ENCODE measurements around the gene TSPAN9.

The TSPAN9 gene

DNA sequence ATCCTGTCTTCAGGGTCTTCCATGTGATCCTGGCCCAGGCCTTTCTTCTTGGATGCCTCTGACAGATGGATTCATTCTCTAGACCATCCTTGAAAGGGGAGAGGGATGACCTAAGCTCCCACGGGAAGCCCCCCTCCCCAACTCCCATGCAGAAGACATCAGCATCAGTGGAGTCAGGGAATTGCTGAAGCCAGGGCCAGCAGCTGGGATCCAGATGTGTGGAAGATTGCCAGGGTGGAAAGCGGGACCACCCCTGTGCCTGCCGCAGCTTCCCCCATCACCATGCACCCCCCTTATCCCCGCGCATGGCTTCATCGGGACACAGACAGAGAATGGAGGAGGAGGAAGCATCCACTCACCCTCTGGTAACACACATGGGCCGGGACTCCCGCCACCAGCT, 230.2 kb downstream of the TSPAN9 start:
- DNase-seq = no peak

DNA sequence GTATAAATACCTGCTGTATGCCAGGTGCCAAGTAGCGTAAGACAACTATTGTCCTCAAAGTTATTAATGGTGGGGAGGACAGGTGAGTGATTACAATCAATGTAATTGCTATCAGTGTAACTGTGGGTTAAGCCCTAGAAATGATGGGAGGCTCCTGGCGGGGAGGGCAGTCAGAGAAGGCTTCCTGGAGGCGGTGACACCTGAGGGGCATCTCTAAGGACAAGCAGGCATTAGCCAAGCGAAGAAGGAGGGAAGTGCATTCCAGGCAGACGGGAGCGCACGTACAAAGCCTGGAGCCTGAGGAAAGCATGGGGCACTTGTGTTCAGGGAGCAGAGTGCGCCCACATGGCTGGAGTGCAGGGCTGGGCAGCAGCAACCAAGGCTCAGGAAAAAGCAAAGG, 230.9 kb downstream of the TSPAN9 start:
- DNase-seq = no peak

DNA sequence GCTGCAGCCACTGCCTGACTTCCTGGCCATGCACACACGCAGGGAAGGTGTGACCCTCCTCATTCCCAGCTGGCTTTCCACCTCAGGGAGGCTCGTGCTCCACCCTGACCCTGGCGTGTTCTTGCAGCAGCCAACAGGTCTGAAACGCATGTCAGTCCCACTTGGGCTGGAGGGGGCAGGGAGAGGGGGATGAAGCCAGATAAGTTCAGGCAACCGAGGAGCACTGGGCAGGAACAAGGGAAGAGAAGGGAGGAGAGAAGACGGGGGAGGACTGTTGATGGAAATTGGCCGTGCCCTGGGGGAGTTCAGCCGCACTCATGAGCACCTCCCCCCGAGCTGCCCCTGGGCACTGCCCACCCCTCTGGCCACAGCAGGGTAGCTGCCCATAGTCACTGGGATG, 231.4 kb downstream of the TSPAN9 start:
- no peak for DNase-seq

DNA sequence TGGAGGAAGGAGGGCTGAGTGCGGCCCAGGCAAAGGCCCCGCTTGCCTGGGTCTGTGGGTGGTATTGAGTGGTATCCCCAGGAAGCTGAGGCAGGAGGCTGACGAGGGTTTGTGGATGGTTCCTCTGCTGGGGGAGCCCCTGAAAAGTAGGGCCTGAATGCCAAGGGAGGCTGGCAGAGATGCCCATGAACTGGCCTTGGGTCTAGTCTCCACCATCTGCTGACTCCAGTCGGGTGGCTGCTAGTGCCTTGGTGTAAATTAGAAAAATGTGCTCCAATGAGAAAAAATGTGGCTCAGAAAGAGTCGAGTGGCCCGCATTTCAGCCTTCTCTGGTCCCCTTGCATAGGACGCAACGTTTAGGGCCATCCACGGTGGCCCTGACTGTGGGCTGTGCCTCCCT, 232.6 kb downstream of the TSPAN9 start:
- no peak for DNase-seq

DNA sequence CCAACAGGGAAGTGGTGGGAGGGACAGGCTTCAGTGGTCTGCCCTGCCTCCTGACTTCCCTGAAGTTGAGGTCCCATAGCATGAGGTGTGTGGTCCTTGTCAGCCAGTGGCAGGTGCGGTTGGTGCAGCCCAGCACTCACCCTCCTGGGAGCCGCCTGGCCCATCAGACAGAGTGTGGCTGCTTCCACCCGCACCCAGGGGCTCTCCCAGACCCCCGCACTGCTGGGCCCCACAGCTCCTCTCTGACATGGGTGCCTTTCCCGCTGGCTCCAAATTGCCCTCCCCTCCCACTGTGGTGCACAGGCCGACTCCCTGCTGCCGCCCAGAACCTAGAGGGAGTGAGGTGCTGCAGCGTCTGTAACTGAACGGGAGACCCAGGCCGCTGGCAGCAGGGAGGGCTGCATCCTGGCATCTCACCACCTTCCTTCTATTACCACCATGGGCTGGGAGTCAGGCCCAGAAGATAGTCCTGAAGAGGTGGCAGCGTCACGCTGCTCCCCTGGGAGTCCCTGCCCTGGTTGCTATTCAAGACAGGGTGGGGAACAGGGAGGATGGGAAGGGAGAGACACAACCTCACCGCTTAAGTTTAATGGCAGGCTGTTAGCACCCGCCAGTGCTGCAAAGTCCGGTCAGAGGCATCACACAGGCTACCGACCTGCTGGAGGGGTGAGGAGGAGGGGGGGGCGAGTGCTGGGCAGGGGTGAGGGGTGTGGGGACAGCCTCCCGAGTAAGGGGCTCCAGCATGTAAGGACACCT, 233.3 kb downstream of the TSPAN9 start:
- peak; percentile 54 for DNase-seq

DNA sequence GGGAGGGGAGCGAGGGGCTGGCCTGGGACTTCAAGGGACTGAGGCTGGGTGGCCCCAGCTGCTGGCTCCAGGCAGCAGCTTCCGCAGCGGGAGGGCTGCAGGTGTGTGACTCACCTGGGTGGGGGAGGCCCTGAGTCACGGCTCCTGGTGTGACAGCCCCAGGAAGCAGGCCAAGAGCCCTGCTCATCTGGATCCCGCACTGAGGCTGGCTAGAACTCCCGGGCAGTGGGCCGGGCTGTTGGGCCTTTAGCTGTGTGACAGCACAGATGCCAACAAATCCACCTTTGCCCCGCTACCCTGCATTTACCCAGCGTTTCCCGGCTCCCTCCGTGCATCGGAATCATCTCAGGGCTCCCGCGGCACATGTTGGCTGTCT, 233.8 kb downstream of the TSPAN9 start:
- DNase-seq = peak; percentile 74

DNA sequence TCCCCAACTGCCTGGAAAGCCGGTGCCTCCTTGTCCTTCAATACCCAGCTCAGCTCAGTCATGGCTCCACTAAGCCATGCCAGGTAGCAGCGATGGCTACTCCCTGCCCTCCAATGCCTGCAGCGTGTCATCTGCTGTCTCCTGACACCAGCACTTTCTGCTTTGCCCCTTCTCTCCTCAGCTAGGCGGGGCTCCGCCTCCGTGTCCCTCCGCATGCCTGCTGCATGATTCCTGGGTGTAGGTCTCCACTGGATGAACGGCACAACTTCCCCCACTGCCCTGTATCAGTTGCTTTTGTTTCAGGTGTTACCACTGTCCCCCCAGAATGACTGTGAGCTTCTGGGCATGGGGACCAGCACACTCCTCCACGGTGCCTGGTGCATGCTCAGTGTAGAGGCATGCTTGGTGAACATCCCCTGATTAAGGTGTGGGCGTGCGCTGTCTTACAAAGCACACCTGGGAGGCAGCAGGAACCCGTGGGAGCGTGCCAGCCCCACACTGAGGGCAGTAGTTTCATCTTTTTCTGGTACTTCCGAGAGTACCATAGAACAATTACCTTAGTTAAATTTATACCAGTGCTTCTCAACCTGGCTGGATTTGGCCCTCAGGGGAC, 234.4 kb downstream of the TSPAN9 start:
- no peak for DNase-seq

DNA sequence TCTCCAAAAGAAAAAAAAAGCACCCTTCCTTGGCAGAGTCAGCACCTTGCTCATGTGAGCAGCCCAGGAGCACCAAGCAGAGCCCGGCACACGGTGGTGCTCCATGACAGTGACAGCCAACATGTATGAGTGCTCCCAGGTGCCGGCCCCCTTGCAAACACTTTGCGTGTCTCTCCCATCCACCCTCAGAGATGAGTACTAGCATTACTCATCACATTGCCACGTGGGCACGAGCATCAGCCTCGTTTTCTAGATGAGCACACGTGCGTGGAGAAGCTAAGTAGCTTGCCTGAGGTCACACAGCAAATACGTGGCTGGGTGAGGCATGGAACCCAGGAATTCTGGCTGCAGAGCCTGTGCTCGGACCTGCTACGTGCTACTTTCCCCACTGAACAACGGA, 235.9 kb downstream of the TSPAN9 start:
- no peak for DNase-seq

DNA sequence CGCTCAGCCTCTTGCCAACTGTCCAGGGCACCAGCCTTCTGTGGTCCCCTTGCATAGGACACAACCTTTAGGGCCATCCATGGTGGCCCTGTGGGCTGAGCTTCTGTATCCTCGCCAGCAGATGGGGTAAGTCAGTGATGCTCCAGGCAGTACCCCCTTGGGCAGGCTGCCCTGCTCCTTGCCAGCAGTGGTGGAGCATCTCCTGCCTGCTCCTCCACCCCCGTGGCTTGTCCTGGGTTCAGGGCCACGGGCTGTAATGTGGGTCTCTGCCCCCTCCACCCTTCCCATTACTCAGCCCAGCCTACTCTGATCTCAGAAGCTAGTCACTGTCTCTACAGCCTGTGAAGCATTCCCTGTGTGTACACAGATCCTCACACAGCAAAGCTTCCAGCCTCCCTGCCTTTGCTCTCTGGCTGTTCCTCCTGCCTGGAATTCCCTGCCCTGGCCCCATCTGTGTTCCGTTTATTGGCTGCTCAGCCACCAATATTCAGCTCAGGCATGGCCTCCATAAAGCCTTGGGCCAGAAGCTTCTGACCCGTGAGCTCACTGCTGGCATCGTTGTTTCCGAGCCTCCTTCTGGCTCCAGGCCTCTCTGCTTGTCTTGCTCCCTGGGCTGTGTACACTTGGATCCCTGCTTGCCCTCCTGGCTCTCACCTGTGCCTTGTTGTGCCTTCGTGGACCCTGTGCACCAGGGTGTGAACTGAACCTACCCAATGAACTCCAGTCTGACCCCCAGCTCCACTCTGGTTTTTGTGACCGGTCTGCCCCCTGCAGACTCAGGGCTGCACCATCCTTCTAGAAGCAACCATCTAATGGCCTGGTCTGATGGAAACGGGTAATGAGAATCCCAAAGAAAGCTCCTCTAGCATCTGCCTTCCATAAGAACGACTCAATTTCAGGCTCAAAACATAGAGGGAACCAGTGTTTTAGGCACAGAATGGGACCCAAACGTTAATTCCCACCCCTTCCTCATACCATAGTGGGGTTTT, 236.8 kb downstream of the TSPAN9 start:
- peak; percentile 57 for DNase-seq

DNA sequence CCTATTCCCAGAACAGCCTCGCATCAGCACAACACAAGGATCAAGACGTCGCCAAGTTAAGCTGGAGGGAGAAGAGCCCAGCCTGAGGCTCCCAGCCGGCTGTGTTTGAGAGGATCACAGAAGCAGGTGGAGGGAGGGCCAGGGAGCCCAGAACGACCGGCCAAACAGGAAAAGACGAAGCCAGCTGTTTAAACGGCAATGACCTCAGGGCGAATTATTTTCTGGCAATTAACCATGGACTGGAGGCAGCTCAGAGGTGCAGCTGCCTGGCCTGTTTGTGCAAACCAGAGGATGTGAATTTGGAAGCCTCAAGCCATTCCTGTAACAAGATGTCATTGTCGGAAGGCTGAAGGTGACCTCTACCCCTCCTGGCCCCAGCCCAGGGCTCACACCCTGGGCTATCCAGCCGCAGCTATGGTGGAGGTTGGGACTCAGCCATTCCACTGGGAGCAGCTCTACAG, 238.1 kb downstream of the TSPAN9 start:
- peak; percentile 90 for DNase-seq

DNA sequence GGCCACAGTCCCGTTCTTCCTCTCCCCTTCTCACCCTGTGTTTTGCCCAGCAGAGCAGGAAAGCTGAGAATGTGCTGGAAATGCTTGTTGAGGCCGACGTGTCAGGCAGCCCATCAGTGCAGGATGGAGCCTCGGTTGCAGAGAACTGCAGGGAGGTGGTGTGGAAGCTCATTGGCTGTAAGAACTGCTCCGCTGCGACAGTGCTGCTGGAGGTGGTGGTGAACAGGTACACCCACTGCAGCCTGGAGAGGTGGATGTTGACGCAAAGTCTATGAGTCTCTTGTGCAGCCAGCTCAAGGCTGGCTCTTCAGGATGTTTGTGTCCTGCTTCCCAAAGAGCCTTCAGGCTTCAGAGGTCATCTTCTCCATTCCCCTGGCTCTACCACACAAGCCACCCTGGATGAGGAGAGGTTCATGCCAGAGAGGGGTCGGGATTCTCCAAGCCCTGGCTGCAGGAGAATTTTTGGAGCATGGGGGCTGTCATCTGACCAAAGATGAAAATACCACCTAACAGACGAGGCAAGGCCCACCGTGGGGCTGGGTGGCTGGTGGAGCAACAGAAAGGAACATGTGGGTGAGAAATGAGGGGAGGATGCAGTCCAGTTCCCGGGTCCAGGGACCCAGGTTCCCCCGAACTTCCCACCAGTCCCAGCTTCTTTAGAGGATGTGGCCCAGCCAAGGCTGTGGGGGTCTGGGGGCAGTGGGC, 239.7 kb downstream of the TSPAN9 start:
- no peak for DNase-seq

DNA sequence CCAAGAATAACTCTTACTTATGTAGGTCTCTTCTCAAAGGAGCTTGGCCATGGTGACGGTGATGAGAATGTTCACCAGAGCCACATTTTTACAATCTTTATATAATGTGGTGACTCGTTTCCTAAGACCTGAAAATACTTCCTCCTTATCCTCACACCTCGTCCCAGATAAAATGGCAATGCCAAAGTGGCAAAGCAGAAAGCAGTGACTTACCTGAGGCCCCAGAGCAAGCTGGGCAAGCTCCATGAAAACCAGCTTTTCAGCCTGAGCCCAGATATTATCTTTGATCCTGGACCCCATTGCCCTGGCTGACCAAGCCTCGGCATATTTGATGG, 240.3 kb downstream of the TSPAN9 start:
- no peak for DNase-seq

DNA sequence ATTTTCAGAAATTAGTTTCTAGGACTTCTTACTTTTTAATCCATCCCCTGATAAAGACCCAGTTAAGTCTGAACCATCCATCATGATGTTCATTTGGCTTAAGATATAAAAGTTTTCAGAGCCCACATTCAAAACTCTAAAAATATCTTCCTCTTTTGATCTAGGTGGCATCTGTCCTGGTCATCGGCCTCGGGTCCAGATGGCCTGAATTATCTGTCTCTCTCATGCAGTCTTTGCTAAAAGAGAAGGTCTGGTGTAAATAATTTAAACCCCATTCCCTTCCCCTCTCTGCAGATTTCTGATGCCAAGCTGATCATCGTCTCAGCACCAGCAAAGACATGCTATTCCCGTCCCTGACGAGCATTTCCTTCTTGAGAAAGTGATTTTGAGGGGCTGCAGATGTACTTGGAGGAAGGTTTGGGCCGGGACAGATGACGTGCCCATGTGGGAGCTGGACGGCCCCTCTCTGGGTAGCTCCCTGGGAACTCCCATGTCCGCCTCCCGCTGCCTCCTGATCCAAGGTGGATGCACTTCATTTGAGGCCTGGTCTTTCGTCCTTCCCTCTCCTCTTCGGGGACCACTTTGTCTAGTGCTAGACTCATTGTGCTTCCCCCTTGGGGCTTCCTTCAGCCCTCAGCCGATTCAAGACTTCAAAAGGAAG, 240.8 kb downstream of the TSPAN9 start:
- no peak for DNase-seq

DNA sequence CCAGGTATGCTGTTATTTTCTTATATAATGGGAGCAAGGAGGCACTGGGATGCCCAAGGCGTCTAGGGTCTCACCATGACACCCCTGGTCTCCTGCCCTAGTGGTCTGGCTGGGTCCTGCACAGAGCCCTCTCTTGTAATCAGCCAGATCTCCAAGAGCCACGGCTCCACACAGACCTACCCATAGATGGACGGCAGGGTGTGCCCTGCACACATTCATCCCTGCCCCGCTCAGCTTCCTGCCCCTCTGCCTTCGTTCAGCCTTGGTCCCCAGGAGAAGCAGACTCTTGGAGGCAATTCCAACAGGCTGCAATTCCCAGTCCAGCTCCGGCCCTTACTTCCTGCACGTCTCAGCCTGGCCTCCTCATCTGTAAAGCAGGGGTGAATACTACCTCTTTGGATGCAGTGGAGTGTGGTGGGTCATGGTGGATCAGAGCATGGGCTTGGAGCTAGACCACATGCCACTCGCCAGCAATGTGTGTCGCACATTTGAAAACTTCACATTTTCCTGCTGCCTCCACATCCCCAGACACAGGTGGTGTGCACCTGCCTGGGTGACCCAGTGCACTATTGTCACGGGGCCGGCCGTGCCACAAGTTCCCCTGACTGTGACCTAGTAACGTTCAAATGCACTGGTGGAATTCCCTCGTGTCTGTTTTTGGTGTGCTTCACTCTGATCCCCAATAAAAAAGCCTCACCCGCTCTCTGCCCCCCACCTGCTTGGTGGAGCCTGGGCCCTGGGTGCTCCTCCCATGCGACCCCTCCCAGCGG, 242.7 kb downstream of the TSPAN9 start:
- DNase-seq = no peak

DNA sequence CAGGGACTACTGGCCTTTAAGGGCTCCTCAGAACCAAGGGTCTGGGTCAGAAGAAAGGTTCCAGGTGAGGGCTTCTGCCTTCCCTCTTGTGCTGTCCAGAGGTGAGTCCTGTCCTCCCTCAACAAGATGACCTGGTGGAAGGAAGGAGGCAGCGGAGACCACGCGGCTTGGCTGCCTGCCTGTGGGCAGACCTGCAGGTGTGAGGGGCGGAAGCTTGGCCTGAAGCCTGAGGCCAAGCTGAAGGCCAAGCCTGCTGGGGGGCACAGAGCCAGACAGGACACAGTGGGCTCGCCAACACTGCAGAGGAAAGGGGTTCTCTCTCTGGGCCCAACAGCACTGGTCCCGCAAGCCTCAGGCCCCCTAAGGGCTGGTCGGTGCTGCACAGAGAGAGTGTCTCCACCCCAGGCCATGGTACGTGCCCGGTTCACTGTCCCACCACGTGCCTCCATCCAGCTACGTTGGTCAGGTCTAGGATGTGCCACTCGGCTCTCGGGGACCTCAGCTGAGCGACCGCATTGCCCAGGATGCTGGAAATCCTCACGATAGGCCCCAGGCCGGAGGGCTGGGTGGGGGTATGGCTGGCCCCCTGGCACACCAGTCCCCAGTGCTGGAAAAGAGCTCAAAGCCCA, 243.8 kb downstream of the TSPAN9 start:
- no peak for DNase-seq

DNA sequence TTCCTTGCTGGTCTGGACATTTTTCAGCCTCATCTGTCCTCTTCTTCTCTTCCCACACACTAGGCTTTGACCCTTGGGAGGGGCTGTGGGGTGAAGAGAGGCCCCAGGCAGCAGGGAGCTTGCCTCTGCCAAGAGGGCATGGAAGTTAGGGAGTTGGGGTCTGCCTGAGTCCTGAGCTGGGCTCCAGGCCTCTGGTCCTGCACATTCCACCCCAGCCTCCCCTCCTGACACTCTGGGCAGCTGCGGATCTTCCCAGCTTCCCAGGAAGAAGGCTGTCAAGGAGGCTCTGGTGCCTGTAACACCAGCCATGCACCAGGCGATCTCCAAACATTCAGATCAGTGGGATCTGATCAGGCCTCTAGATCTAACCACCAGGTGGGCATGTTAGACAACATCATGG, 244.7 kb downstream of the TSPAN9 start:
- DNase-seq = no peak

DNA sequence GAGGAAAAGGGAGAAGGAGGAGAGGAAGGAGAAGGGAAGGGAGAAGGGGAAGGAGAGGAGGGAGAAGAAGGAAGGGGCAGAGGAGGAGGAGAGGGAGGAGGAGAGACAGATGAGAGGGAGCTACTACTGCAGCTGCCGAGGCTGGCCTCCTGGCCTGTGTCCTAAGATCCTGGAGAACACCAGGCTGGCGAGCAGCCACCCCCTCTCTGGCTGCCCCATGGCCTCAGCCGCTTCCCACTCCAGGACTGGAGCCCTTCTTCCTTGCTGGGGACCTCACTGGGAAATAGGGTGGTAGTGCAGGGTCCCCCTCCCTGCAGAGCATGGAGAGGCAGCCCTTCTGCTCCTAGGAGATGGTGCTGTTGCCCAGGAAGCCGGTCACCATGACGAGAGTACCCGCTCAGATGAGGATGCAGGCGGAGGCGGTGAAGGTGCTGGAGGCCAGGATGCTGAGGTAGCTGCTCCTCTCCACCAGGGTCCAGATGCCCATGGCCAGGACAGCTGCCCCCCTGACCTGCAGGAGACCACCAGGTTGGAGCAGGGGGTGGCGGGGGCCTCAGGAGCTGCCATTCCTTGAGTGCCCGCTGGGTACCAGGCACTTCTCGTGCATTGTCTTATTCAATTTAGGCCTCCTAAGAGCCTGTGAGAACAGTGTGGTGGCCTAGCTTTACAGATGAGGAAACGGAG, 246.0 kb downstream of the TSPAN9 start:
- no peak for DNase-seq

DNA sequence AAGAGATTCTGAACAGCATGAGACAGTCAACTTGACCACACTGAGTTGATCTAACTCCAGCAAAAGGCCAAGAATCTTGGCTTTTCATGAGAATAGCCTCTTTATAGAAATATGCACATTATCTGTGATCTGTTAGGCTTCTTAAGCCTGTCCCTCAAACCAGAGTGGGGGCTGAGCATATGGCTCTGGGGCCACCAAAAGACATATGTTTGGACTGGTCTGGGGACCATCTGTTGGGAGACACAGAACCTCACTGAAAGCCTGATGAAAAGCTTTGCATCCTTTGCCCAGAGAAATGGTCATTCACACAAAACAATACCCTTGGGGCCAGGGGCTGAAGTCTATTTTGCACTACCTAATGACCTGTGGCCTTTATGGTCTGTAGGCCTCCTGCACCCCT, 248.6 kb downstream of the TSPAN9 start:
- no peak for DNase-seq

DNA sequence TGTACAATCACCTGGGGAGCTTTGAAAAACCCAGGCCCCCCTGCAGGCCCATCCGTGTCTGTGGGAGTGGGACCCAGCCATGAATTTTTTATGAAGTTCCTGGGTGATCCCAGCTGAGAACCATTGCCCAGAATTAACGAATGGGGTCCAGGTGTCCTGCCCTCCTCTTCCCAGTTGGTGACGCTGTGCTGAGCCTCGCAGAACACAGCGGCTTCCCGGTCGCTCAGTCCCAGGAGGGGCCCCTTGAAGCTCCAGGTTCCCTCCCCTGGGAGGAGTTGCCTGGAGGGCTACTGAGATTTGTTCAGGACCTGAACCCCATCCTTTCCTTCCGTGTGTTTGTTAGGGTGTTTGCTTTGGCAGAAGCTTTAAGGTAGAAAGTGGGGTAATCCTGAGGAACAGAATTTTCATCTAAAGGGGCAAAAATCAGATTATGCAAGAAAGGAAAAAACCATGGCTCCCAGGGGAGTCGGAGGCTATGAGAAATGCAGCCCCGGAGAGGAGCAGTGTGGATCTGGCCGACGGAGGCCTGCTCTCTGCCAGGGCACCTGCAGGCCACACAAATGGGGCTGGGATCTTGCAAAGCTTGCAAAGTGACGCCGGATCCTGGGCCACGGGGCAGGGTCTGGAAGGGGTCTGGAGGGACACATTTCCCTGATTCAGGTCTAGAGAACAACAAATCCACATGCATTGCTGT, 249.1 kb downstream of the TSPAN9 start:
- DNase-seq = no peak
